ENCODE data around the gene PASK.

GRCh38 chr2:241103176-241103595, 46.1 kb downstream of the PASK start:
- TF ChIP-seq CTCF (IDR thresholded peaks at IDR 0.05) (no peak), POLR2A (IDR thresholded peaks at IDR 0.05) (no peak)

All from testis (tissue), 2 donors.